Loucy (cell line): ENCODE results near the gene DUSP21.
"Not testable (repeated sequence)": the region's sequence is repeated elsewhere in the genome, so short reads cannot be mapped to it uniquely, and the experiment has no call there.

Experiments used
- H2AFZ ChIP-seq: fragments of 200-600 bp; sonication (generic); 2 replicates; pipeline ENCODE4 v1.6.0; 2016; ENCODE audit warnings: antibody characterized with exemption, mild to moderate bottlenecking, low read length, moderate library complexity
- H3F3A ChIP-seq: fragments of 200-600 bp; 2 replicates; pipeline ENCODE4 v1.6.0; 2016; ENCODE audit warnings: antibody characterized with exemption, low read depth, mild to moderate bottlenecking
- H3K27me3 ChIP-seq: fragments of 200-600 bp; sonication (generic); 2 replicates; pipeline ENCODE4 v1.6.1; 2014; ENCODE audit warnings: low read length, mild to moderate bottlenecking; ENCODE audit not compliant: insufficient read depth, poor library complexity, severe bottlenecking
- H3K36me3 ChIP-seq: fragments of 200-600 bp; sonication (generic); 2 replicates; pipeline ENCODE4 v1.6.1; 2016; ENCODE audit warnings: low read length; ENCODE audit not compliant: insufficient read depth
- H3K4me1 ChIP-seq: fragments of 200-600 bp; sonication (generic); 2 replicates; pipeline ENCODE4 v1.5.1; 2014; ENCODE audit warnings: low read length, mild to moderate bottlenecking; ENCODE audit not compliant: insufficient read depth, poor library complexity, severe bottlenecking
- H3K4me2 ChIP-seq: fragments of 200-600 bp; sonication (generic); 2 replicates; pipeline ENCODE4 v1.6.0; 2014; ENCODE audit warnings: antibody characterized with exemption, low read length, low read depth, mild to moderate bottlenecking; ENCODE audit not compliant: poor library complexity, severe bottlenecking
- H3K4me3 ChIP-seq: fragments of 200-600 bp; sonication (generic); 2 replicates; pipeline ENCODE4 v1.5.1; 2014; ENCODE audit warnings: low read length, mild to moderate bottlenecking, mixed read lengths; ENCODE audit not compliant: poor library complexity, severe bottlenecking
- H3K79me2 ChIP-seq: fragments of 200-600 bp; sonication (generic); 2 replicates; pipeline ENCODE4 v1.6.1; 2014; ENCODE audit warnings: low read length; ENCODE audit not compliant: insufficient read depth
- H3K9ac ChIP-seq: fragments of 200-600 bp; sonication (generic); 2 replicates; pipeline ENCODE4 v1.6.0; 2014; ENCODE audit warnings: mild to moderate bottlenecking, low read depth, low read length, moderate library complexity; ENCODE audit not compliant: poor library complexity, severe bottlenecking
- H3K9me2 ChIP-seq: fragments of 200-600 bp; sonication (generic); replicated peaks from 2 replicates; pipeline ENCODE4 v1.6.1; 2016; ENCODE audit warnings: low read depth, low read length, mixed read lengths
- H3K9me3 ChIP-seq: fragments of 200-600 bp; sonication (generic); 2 replicates; pipeline ENCODE4 v1.6.1; 2014; ENCODE audit warnings: mild to moderate bottlenecking, antibody characterized with exemption, low read length, low read depth; ENCODE audit not compliant: insufficient read depth
- H4K20me1 ChIP-seq: fragments of 200-600 bp; sonication (generic); 2 replicates; pipeline ENCODE4 v1.6.0; 2014; ENCODE audit warnings: antibody characterized with exemption, low read length, mild to moderate bottlenecking; ENCODE audit not compliant: insufficient read depth, poor library complexity, severe bottlenecking
- EZH2phosphoT487 ChIP-seq: fragments of 200-600 bp; IDR thresholded peaks from 2 replicates; pipeline ENCODE4 v1.6.1; 2018; ENCODE audit warnings: antibody characterized with exemption, mild to moderate bottlenecking, moderate library complexity, borderline replicate concordance
- TF ChIP-seq, protein P1 (sequence below): fragments of 200-600 bp; sonication (generic); conservative IDR thresholded peaks from 2 replicates; pipeline ENCODE4 v1.5.1; 2014; ENCODE audit warnings: mild to moderate bottlenecking, antibody characterized with exemption, low read length

The DUSP21 gene

GRCh38 chrX:44842550-44843317, 1.1 kb upstream of the DUSP21 start:
- Histone ChIP-seq H3F3A (no peaks in the 10 kb centered on the region), H3K27me3 (no peaks in the 10 kb centered on the region), H3K9ac (no peak overlapping the region), H3K79me2 (no peaks in the 10 kb centered on the region), H3K4me2 (no peak overlapping the region), H4K20me1 (no peaks in the 10 kb centered on the region), H3K9me3 (no peaks in the 10 kb centered on the region), H2AFZ (no peak overlapping the region), H3K4me3 (no peak overlapping the region), H3K36me3 (no peaks in the 10 kb centered on the region), H3K4me1 (no peaks in the 10 kb centered on the region), H3K9me2 (no peaks in the 10 kb centered on the region)
- TF ChIP-seq EZH2phosphoT487: no peak
- TF ChIP-seq, protein P1, sequence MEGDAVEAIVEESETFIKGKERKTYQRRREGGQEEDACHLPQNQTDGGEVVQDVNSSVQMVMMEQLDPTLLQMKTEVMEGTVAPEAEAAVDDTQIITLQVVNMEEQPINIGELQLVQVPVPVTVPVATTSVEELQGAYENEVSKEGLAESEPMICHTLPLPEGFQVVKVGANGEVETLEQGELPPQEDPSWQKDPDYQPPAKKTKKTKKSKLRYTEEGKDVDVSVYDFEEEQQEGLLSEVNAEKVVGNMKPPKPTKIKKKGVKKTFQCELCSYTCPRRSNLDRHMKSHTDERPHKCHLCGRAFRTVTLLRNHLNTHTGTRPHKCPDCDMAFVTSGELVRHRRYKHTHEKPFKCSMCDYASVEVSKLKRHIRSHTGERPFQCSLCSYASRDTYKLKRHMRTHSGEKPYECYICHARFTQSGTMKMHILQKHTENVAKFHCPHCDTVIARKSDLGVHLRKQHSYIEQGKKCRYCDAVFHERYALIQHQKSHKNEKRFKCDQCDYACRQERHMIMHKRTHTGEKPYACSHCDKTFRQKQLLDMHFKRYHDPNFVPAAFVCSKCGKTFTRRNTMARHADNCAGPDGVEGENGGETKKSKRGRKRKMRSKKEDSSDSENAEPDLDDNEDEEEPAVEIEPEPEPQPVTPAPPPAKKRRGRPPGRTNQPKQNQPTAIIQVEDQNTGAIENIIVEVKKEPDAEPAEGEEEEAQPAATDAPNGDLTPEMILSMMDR: no peak

- no peak overlapping the region for H2AFZ ChIP-seq
- no peak overlapping the region for H3K9ac ChIP-seq
- no peaks in the 10 kb centered on the region for H3K79me2 ChIP-seq
- H3F3A ChIP-seq: no peaks in the 10 kb centered on the region
- TF ChIP-seq, protein P1: no peak
- TF ChIP-seq EZH2phosphoT487: no peak
- H3K9me3 ChIP-seq: no peaks in the 10 kb centered on the region
- H4K20me1 ChIP-seq: no peaks in the 10 kb centered on the region
- no peaks in the 10 kb centered on the region for H3K36me3 ChIP-seq
- no peaks in the 10 kb centered on the region for H3K27me3 ChIP-seq
- H3K4me1 ChIP-seq: no peaks in the 10 kb centered on the region
- H3K4me3 ChIP-seq: no peak overlapping the region
- H3K4me2 ChIP-seq: no peak overlapping the region
- H3K9me2 ChIP-seq: no peaks in the 10 kb centered on the region
Observed at GRCh38 chrX:44843318-44843702, 511 bp upstream of the DUSP21 start.

DNA sequence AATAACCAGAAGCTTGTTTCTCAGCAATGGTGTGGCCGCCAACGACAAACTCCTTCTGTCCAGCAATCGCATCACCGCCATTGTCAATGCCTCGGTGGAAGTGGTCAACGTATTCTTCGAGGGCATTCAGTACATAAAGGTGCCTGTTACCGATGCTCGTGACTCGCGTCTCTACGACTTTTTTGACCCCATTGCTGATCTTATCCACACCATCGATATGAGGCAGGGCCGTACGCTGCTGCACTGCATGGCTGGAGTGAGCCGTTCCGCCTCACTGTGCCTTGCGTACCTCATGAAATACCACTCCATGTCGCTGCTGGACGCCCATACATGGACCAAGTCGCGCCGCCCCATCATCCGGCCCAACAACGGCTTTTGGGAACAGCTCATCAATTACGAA, 383 bp downstream of the DUSP21 start:
- no peak for TF ChIP-seq EZH2phosphoT487
- TF ChIP-seq, protein P1: no peak
- no peak overlapping the region for H3K4me2 ChIP-seq
- no peaks in the 10 kb centered on the region for H3K9me2 ChIP-seq
- H3K4me3 ChIP-seq: no peak overlapping the region
- H3K36me3 ChIP-seq: no peaks in the 10 kb centered on the region
- H3F3A ChIP-seq: no peaks in the 10 kb centered on the region
- no peak overlapping the region for H2AFZ ChIP-seq
- H3K9me3 ChIP-seq: no peaks in the 10 kb centered on the region
- no peak overlapping the region for H3K9ac ChIP-seq
- no peaks in the 10 kb centered on the region for H4K20me1 ChIP-seq
- H3K79me2 ChIP-seq: no peaks in the 10 kb centered on the region
- H3K27me3 ChIP-seq: no peaks in the 10 kb centered on the region
- no peaks in the 10 kb centered on the region for H3K4me1 ChIP-seq

- H3K4me3 ChIP-seq, H3F3A ChIP-seq, H3K4me2 ChIP-seq, H3K9me3 ChIP-seq, H3K27me3 ChIP-seq, H2AFZ ChIP-seq, H3K9ac ChIP-seq, H3K9me2 ChIP-seq, H3K79me2 ChIP-seq, H3K4me1 ChIP-seq, H4K20me1 ChIP-seq, H3K36me3 ChIP-seq: not testable (repeated sequence)
Observed at GRCh38 chrX:44850891-44851290, 7.1 kb downstream of the DUSP21 start.
